Measurements from ENCODE around the gene PBRM1. TPM values are rescaled to one million over a fixed set of nuclear protein-coding genes. Genes with fewer than 3 reads are reported as not detected.

The PBRM1 gene
- total RNA-seq, 1 experiment from 2014 or later = 74.2 TPM

DNA sequence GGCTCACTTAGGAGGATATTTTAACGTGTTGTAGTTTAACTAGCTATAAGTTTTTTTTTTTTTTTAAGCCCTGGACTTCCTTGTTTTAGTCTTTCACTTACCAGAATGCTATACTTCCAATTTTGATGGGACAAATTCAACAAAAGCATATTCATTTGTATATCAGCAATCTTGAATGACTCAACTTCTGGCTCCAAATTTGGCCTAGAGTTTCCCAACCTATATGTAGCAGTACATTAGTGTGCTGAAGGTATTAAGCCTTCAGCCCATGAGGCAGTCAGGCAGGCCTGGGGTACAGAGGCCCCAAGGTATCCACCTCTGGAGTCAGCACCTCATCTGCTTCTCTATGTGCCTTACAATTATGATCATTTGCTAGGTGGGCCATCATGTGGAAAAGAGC is 5.9 kb downstream of the PBRM1 start:
- Histone ChIP-seq H3K27me3 (ENCODE audit: insufficient read depth, low read length) (no peaks in the 10 kb centered on the region), H3K9ac (ENCODE audit: extremely low read depth, insufficient read length, low read length) (no peak overlapping the region), H3T11ph (ENCODE audit: low read length) (no peak overlapping the region), H3K4me2 (ENCODE audit: insufficient read depth, insufficient read length, low read length) (no peak overlapping the region), H4K5ac (ENCODE audit: insufficient read length, low read depth, low read length) (no peak overlapping the region), H2AK5ac (ENCODE audit: insufficient read length, low read length) (no peak overlapping the region), H4K8ac (replicated peaks; ENCODE audit: insufficient read length, low read depth, low read length) (no peak overlapping the region), H2BK15ac (ENCODE audit: low read depth, low read length) (no peak overlapping the region), H2AFZ (ENCODE audit: low read length) (no peak overlapping the region), H2BK12ac (ENCODE audit: insufficient read length, low read depth, low read length) (no peak overlapping the region), H3K79me1 (ENCODE audit: insufficient read depth, low read depth, low read length, poor library complexity, severe bottlenecking) (peaks cover 1% of the 10 kb centered on the region), H3K27ac (ENCODE audit: insufficient read length, low read depth, low read length) (no peak overlapping the region), H3K23ac (ENCODE audit: insufficient read length, low read depth, low read length) (no peak overlapping the region), H3K56ac (ENCODE audit: insufficient read length, low read depth, low read length) (no peak overlapping the region), H3K79me2 (ENCODE audit: insufficient read depth, low read length) (peaks cover 3% of the 10 kb centered on the region; the same call in 1 of the 2 replicates), H3K4ac (ENCODE audit: low read depth, low read length) (no peak overlapping the region), H2BK120ac (ENCODE audit: low read depth, low read length, poor library complexity, severe bottlenecking) (no peak overlapping the region), H3K23me2 (ENCODE audit: insufficient read length, low read depth, low read length, poor library complexity, severe bottlenecking) (no peaks in the 10 kb centered on the region), H3K14ac (ENCODE audit: insufficient read depth, low read length) (no peak overlapping the region), H2BK20ac (ENCODE audit: low read depth, low read length, poor library complexity, severe bottlenecking) (no peak overlapping the region), H3K18ac (ENCODE audit: insufficient read length, low read depth, low read length) (no peak overlapping the region), H2BK5ac (ENCODE audit: insufficient read length, low read length) (no peak overlapping the region), H3K4me1 (ENCODE audit: insufficient read depth, low read length) (no peaks in the 10 kb centered on the region), H3K9me3 (ENCODE audit: control insufficient read depth, low read depth, low read length) (no peaks in the 10 kb centered on the region), H4K91ac (ENCODE audit: insufficient read length, low read depth, low read length) (no peak overlapping the region), H4K20me1 (ENCODE audit: control insufficient read depth, insufficient read depth, insufficient read length) (no peaks in the 10 kb centered on the region)
- Mint-ChIP-seq H3K27me3 (ENCODE audit: low read depth) (no peaks in the 10 kb centered on the region), H3K9me3 (no peaks in the 10 kb centered on the region), H3K4me1 (peaks cover 16 to 20% of the 10 kb centered on the region in 2 experiments), H3K27ac (no peak overlapping the region), H3K36me3 (ENCODE audit: insufficient read depth in 1 of 3, low read depth in 3 of 3) (peaks cover 24 to 57% (median 55%) of the 10 kb centered on the region in 3 experiments; a peak in 6 of 7 replicates), H3K4me3 (no peak overlapping the region)
- no CpG with 5 or more reads among the region's 1 CpG for WGBS (ENCODE audit: extremely low coverage, insufficient read length, low lambda C conversion rate)
- TF ChIP-seq, protein P1, sequence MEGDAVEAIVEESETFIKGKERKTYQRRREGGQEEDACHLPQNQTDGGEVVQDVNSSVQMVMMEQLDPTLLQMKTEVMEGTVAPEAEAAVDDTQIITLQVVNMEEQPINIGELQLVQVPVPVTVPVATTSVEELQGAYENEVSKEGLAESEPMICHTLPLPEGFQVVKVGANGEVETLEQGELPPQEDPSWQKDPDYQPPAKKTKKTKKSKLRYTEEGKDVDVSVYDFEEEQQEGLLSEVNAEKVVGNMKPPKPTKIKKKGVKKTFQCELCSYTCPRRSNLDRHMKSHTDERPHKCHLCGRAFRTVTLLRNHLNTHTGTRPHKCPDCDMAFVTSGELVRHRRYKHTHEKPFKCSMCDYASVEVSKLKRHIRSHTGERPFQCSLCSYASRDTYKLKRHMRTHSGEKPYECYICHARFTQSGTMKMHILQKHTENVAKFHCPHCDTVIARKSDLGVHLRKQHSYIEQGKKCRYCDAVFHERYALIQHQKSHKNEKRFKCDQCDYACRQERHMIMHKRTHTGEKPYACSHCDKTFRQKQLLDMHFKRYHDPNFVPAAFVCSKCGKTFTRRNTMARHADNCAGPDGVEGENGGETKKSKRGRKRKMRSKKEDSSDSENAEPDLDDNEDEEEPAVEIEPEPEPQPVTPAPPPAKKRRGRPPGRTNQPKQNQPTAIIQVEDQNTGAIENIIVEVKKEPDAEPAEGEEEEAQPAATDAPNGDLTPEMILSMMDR (conservative IDR thresholded peaks at IDR 0.05) = no peak
- no peak for DNase-seq

Measured in H9 (cell line).